ENCODE measurements around the gene CREBRF.

GRCh38 chr5:173099461-173099860 lies 43.3 kb downstream of the CREBRF start:
- no peak for TF ChIP-seq GATA2 (IDR thresholded peaks at IDR 0.05; ENCODE audit: low read depth, low read length)
- TF ChIP-seq GATA3 (IDR thresholded peaks at IDR 0.05; ENCODE audit: low read depth, low read length), result no peak
